ENCODE measurements around the gene MATCAP1.

Gene MATCAP1

DNA sequence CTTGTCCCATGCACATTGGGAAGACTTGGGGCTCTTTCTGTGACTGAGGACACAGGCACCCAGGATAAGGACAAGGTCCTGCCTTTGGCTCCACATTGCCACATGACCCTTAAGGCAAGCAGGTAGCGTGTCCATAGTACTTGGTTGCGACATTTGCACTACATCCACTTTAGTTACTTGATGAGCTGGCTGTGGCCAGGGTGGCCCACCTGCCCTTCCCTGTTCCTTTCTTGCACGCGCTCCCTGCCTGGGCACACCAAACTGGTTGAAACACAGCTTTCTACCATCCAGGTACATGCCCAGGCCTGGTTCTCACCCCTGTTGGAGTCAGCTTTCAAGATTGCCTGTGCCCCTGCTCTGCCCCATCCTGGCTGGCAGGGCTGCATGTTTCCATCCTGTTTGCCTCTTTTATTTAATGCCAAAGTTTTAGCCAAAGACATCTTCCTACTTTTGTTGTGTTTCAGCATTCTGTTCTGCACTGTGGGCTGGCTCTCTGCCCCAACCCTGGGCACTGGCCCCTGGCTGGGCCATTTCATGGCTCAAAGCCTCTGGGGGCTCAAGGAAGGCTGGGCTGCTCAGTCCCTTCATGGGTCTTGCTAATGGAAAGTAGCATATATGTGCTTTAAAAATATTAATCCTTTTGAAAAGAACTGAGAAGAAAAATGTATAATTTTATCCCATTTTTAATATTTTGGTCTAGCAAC, 36.2 kb downstream of the MATCAP1 start:
- H3K4me3 Mint-ChIP-seq: no peak overlapping the region

DNA sequence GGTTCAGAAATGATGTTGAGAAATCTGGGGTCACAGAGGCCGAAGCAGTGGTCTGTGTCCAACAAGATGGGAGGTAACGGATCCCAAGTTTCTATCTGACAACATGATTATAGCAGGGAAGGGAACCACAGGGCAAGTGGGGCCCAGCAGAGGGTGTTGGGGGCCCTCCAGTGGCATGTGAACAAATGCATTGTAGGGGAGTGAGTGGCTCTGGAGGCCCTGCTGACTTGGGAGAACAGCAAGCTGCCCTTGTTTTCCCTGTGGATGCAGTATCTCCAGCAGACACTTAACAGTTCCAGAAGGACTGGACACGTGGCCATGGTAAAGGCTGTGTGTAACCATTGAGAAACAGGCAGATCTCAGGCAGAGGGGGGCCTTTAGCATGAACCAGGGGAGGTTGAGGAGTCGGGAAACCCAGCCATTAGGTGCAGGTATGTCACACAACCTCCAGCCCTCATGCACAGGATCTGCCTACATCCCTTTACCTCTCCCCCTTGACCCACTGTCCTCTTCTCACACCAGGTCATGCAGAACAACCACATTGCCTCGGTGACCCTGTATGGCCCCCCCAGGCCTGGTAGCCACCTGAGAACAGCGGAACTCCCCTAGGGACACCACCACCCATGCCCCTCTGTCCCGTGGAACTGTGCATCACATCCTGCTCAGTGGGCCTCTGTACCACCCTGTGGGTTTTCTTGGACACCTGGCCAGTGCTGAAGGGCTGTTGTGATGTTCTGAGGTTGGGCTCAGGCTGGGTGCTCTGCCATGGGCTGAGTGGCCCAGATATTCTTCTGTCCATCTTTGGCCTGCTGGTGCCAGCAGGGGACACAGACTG, 37.0 kb downstream of the MATCAP1 start:
- Mint-ChIP-seq H3K4me3 (peak overlapping the region in 2 of 3 experiments; percentile 46 to 51), H3K4me1 (peaks cover 19% of the 10 kb centered on the region), H3K36me3 (ENCODE audit: low read depth) (peaks cover 66% of the 10 kb centered on the region), H3K27me3 (ENCODE audit: low read depth) (peaks cover 9% of the 10 kb centered on the region), H3K9me3 (no peaks in the 10 kb centered on the region), H3K27ac (peak overlapping the region in 1 of 3 experiments; percentile 39)
- TF ChIP-seq, protein P1, sequence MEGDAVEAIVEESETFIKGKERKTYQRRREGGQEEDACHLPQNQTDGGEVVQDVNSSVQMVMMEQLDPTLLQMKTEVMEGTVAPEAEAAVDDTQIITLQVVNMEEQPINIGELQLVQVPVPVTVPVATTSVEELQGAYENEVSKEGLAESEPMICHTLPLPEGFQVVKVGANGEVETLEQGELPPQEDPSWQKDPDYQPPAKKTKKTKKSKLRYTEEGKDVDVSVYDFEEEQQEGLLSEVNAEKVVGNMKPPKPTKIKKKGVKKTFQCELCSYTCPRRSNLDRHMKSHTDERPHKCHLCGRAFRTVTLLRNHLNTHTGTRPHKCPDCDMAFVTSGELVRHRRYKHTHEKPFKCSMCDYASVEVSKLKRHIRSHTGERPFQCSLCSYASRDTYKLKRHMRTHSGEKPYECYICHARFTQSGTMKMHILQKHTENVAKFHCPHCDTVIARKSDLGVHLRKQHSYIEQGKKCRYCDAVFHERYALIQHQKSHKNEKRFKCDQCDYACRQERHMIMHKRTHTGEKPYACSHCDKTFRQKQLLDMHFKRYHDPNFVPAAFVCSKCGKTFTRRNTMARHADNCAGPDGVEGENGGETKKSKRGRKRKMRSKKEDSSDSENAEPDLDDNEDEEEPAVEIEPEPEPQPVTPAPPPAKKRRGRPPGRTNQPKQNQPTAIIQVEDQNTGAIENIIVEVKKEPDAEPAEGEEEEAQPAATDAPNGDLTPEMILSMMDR (IDR thresholded peaks at IDR 0.05; ENCODE audit: unreplicated experiment in 3 of 3): no peak

More for the DNA sequence above, 36.2 kb downstream of the MATCAP1 start:
- peaks cover 20% of the 10 kb centered on the region for H3K4me1 Mint-ChIP-seq
- H3K9me3 Mint-ChIP-seq: no peaks in the 10 kb centered on the region
- H3K36me3 Mint-ChIP-seq (ENCODE audit: low read depth): peaks cover 58% of the 10 kb centered on the region
- peaks cover 13% of the 10 kb centered on the region for H3K27me3 Mint-ChIP-seq (ENCODE audit: low read depth)
- H3K27ac Mint-ChIP-seq: no peak overlapping the region
- TF ChIP-seq, protein P1 (IDR thresholded peaks at IDR 0.05; ENCODE audit: unreplicated experiment in 3 of 3): no peak

DNA sequence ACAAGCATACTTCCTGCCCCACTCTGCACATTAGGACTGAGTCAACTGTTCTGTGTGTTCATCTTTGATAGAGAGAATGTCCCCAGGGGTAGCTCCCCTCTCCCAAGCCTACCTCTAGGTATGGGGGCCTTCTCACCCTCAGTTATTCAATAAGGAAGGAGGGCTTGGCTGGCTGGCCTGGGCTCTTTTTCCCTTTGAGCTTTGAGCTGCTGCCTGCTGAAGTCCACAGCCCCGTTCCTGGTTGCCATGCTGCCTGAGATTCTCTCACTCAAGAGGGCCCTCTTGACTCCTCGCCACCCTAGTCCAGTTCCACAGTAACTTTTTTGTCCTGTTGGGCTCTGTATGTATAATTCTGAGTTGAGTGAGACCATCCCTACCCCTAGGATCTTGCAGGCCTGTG, 38.0 kb downstream of the MATCAP1 start:
- H3K27me3 Mint-ChIP-seq (ENCODE audit: low read depth): no peaks in the 10 kb centered on the region
- H3K36me3 Mint-ChIP-seq (ENCODE audit: low read depth): peaks cover 73% of the 10 kb centered on the region

DNA sequence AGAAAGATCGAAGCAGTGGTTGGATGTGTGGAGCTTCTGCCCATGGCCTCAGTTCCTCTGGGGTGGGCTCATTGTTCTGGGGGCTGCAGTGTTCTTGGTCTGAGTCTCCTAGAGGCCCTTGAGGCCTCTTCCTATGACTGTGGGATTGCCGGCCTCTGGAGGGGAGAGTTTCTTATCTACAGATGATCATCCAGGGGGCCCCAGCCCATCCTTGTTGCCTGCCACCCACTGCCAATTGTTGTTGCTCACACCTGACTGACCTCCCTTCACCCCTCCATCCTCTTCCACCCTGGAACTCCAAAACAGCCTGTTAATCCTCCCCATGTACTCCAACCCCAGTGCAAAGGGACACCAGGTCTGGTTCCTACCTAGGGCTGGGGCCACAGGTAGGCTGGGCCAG, 38.8 kb downstream of the MATCAP1 start:
- Mint-ChIP-seq H3K36me3 (ENCODE audit: low read depth) (peaks cover 81% of the 10 kb centered on the region), H3K27me3 (ENCODE audit: low read depth) (no peaks in the 10 kb centered on the region), H3K4me1 (peaks cover 11% of the 10 kb centered on the region), H3K4me3 (no peak overlapping the region), H3K27ac (no peak overlapping the region), H3K9me3 (no peaks in the 10 kb centered on the region)
- TF ChIP-seq, protein P1 (IDR thresholded peaks at IDR 0.05; ENCODE audit: unreplicated experiment in 3 of 3): no peak

More for the DNA sequence above, 38.0 kb downstream of the MATCAP1 start:
- Mint-ChIP-seq H3K4me3 (no peak overlapping the region), H3K9me3 (no peaks in the 10 kb centered on the region), H3K27ac (no peak overlapping the region), H3K4me1 (peaks cover 11% of the 10 kb centered on the region)
- TF ChIP-seq, protein P1 (IDR thresholded peaks at IDR 0.05; ENCODE audit: unreplicated experiment in 3 of 3): no peak

DNA sequence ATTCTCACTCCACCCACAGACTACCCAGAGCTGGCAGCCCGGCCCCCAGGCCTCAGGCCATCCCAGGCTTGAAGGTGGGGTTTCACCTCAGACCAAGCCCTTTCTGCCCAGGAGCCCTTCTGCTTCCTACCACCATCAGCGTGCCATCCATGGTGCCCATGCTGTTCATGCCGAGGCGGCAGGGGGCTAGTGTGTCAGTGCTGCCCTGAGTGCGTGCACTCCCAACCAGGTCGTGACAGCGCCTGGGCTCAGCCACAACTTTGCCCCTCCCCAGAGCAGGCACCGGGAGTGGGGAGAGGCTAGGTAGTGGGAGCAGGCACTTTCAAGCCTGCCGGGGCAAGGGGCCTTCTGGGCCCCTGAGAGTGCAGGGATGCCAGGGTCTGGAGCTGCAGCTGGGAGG, 41.4 kb downstream of the MATCAP1 start:
- no peaks in the 10 kb centered on the region for H3K27me3 Mint-ChIP-seq (ENCODE audit: low read depth)
- H3K9me3 Mint-ChIP-seq: no peaks in the 10 kb centered on the region
- H3K4me1 Mint-ChIP-seq: peaks cover 4% of the 10 kb centered on the region
- H3K4me3 Mint-ChIP-seq: no peak overlapping the region
- TF ChIP-seq, protein P1 (IDR thresholded peaks at IDR 0.05; ENCODE audit: unreplicated experiment in 3 of 3): no peak
- H3K27ac Mint-ChIP-seq: no peak overlapping the region
- peaks cover 75% of the 10 kb centered on the region for H3K36me3 Mint-ChIP-seq (ENCODE audit: low read depth)
